Astrocyte (in vitro differentiated cells and primary cell): ENCODE data around the gene FZD10. TPM values are rescaled to one million over a fixed set of nuclear protein-coding genes. Genes with fewer than 3 reads are reported as not detected.

Experiments used
- DNase-seq: peaks from one replicate; pipeline ENCODE4 v3.0.0-alpha.2; 2010; ENCODE audit warnings: low read depth
- FAIRE-seq: peaks from 2 replicates; lab custom pipeline; 2011; peaks lifted over from hg19 to GRCh38; lab: Jason Lieb, UNC
- H2AFZ ChIP-seq: 2 replicates; pipeline ENCODE4 v1.6.0; 2012; ENCODE audit warnings: low read depth, low read length, inconsistent platforms
- H3K27ac ChIP-seq: 2 replicates; pipeline ENCODE4 v1.5.1; 2011; ENCODE audit warnings: low read depth, low read length, inconsistent platforms
- H3K27me3 ChIP-seq: 2 replicates; pipeline ENCODE4 v1.6.0; 2011; ENCODE audit warnings: low read length, inconsistent platforms; ENCODE audit not compliant: insufficient read depth
- H3K36me3 ChIP-seq: 2 replicates; pipeline ENCODE4 v1.5.1; 2011; ENCODE audit warnings: low read length, inconsistent platforms; ENCODE audit not compliant: insufficient read depth
- H3K4me1 ChIP-seq: 2 replicates; pipeline ENCODE4 v1.5.1; 2011; ENCODE audit warnings: low read length, inconsistent platforms; ENCODE audit not compliant: insufficient read depth
- H3K4me2 ChIP-seq: 2 replicates; pipeline ENCODE4 v1.6.0; 2012; ENCODE audit warnings: low read length, inconsistent platforms
- H3K4me3 ChIP-seq: 2 replicates; pipeline ENCODE4 v1.5.1; 2011; ENCODE audit warnings: low read depth, mild to moderate bottlenecking, low read length, inconsistent platforms; ENCODE audit not compliant: insufficient read depth
- H3K79me2 ChIP-seq: 2 replicates; pipeline ENCODE4 v1.6.0; 2012; ENCODE audit warnings: mild to moderate bottlenecking, low read length, inconsistent platforms; ENCODE audit not compliant: insufficient read depth
- H3K9ac ChIP-seq: 2 replicates; pipeline ENCODE4 v1.6.0; 2012; ENCODE audit warnings: mild to moderate bottlenecking, low read length, inconsistent platforms
- H3K9me3 ChIP-seq: 2 replicates; pipeline ENCODE4 v1.5.1; 2012; ENCODE audit warnings: low read depth, mild to moderate bottlenecking, low read length, inconsistent platforms; ENCODE audit not compliant: insufficient read depth
- H4K20me1 ChIP-seq: 2 replicates; pipeline ENCODE4 v1.6.0; 2012; ENCODE audit warnings: low read length, inconsistent platforms; ENCODE audit not compliant: insufficient read depth
- H3K27ac Mint-ChIP-seq: one replicate; pipeline ENCODE4 v1.8.0; 2021; ENCODE audit warnings: mild to moderate bottlenecking, mixed read lengths; ENCODE audit not compliant: unreplicated experiment
- H3K27me3 Mint-ChIP-seq: one replicate; pipeline ENCODE4 v1.8.0; 2021; ENCODE audit warnings: low read depth, mixed read lengths; ENCODE audit not compliant: unreplicated experiment
- H3K36me3 Mint-ChIP-seq: one replicate; pipeline ENCODE4 v1.8.0; 2021; ENCODE audit warnings: low read depth, mixed read lengths; ENCODE audit not compliant: unreplicated experiment
- H3K4me1 Mint-ChIP-seq: one replicate; pipeline ENCODE4 v1.8.0; 2021; ENCODE audit warnings: low read depth, mixed read lengths; ENCODE audit not compliant: unreplicated experiment
- H3K4me3 Mint-ChIP-seq: one replicate; pipeline ENCODE4 v1.8.0; 2021; ENCODE audit warnings: mild to moderate bottlenecking, moderate library complexity, mixed read lengths; ENCODE audit not compliant: unreplicated experiment
- H3K9me3 Mint-ChIP-seq: one replicate; pipeline ENCODE4 v1.8.0; 2021; ENCODE audit warnings: mild to moderate bottlenecking, mixed read lengths; ENCODE audit not compliant: unreplicated experiment
- CTCF ChIP-seq: IDR thresholded peaks from 2 replicates; pipeline ENCODE4 v1.5.1; 2011; ENCODE audit warnings: low read depth, mild to moderate bottlenecking, inconsistent platforms, low read length, moderate library complexity; ENCODE audit not compliant: insufficient read depth
- EZH2 ChIP-seq: IDR thresholded peaks from 2 replicates; pipeline ENCODE4 v1.6.1; 2012; ENCODE audit warnings: mild to moderate bottlenecking, low read length, inconsistent platforms; ENCODE audit not compliant: insufficient read depth
- total RNA-seq: library from RNA; stranded (reverse); gene quantifications from 2 replicates; pipeline ENCODE4 v1.2.1, GENCODE V29; 2021

The FZD10 gene
- total RNA-seq, 1 donor from 2014 or later, result not detected

DNA sequence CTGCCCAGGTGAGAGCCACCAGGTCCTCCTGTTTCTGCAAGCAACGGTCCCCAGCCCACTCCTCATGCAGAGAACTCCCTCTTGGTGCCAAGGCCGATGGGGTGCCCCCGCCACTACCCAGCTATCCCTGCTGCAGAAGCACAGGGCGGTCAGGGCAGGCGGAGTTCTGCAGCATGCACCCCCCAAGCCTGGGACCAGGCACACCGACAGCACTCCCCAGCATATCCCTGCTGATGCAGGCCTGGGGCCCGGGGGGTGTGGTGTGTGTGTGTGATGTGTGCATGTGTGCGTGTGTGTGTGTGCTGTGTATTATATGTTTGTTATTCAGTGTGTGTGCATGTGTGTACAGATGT, 27.7 kb upstream of the FZD10 start:
- Histone ChIP-seq H3K27me3 (no peaks in the 10 kb centered on the region), H3K9ac (no peak overlapping the region), H3K4me2 (no peak overlapping the region), H3K4me1 (no peaks in the 10 kb centered on the region), H3K27ac (no peak overlapping the region), H3K9me3 (peaks cover 5% of the 10 kb centered on the region), H3K79me2 (no peaks in the 10 kb centered on the region), H3K4me3 (no peak overlapping the region), H2AFZ (no peak overlapping the region), H4K20me1 (no peaks in the 10 kb centered on the region), H3K36me3 (no peaks in the 10 kb centered on the region)
- Mint-ChIP-seq H3K27me3 (no peaks in the 10 kb centered on the region), H3K36me3 (no peaks in the 10 kb centered on the region), H3K27ac (no peak overlapping the region), H3K9me3 (peaks cover 17% of the 10 kb centered on the region), H3K4me3 (no peak overlapping the region), H3K4me1 (no peaks in the 10 kb centered on the region)
- no peak for FAIRE-seq
- no peak for DNase-seq
- no peak for TF ChIP-seq EZH2
- no peak for TF ChIP-seq CTCF

GRCh38 chr12:130136509-130137039, 25.7 kb upstream of the FZD10 start:
- Histone ChIP-seq H3K9ac (no peak overlapping the region), H3K27me3 (no peaks in the 10 kb centered on the region), H3K36me3 (no peaks in the 10 kb centered on the region), H3K4me1 (no peaks in the 10 kb centered on the region), H3K27ac (no peak overlapping the region), H4K20me1 (no peaks in the 10 kb centered on the region), H3K4me3 (no peak overlapping the region), H3K9me3 (peaks cover 5% of the 10 kb centered on the region), H3K79me2 (no peaks in the 10 kb centered on the region), H3K4me2 (no peak overlapping the region), H2AFZ (no peak overlapping the region)
- Mint-ChIP-seq H3K36me3 (no peaks in the 10 kb centered on the region), H3K4me1 (no peaks in the 10 kb centered on the region), H3K27ac (no peak overlapping the region), H3K9me3 (peaks cover 18% of the 10 kb centered on the region), H3K4me3 (no peak overlapping the region), H3K27me3 (no peaks in the 10 kb centered on the region)
- FAIRE-seq (no peak), DNase-seq (no peak)
- no peak for TF ChIP-seq EZH2
- no peak for TF ChIP-seq CTCF

GRCh38 chr12:130137040-130138018, 24.9 kb upstream of the FZD10 start:
- no peaks in the 10 kb centered on the region for H3K36me3 ChIP-seq
- H3K27ac ChIP-seq, result no peak overlapping the region
- DNase-seq (no peak), FAIRE-seq (no peak)
- no peaks in the 10 kb centered on the region for H3K79me2 ChIP-seq
- no peaks in the 10 kb centered on the region for H3K4me1 Mint-ChIP-seq
- no peak overlapping the region for H3K4me3 ChIP-seq
- no peak overlapping the region for H3K27ac Mint-ChIP-seq
- H3K9ac ChIP-seq, result no peak overlapping the region
- no peaks in the 10 kb centered on the region for H3K4me1 ChIP-seq
- H4K20me1 ChIP-seq, result no peaks in the 10 kb centered on the region
- H2AFZ ChIP-seq, result no peak overlapping the region
- no peak overlapping the region for H3K4me2 ChIP-seq
- no peaks in the 10 kb centered on the region for H3K27me3 ChIP-seq
- H3K36me3 Mint-ChIP-seq, result no peaks in the 10 kb centered on the region
- H3K27me3 Mint-ChIP-seq, result no peaks in the 10 kb centered on the region
- TF ChIP-seq CTCF (no peak), EZH2 (no peak)
- no peak overlapping the region for H3K4me3 Mint-ChIP-seq
- H3K9me3 Mint-ChIP-seq, result peaks cover 14% of the 10 kb centered on the region
- peaks cover 5% of the 10 kb centered on the region for H3K9me3 ChIP-seq
